Ishikawa (cell line): ENCODE data around the gene EXOC4.

Experiments used
- CEBPB ChIP-seq: IDR thresholded peaks from 2 replicates; pipeline ENCODE4 v1.6.1; 2012
- CREB1 ChIP-seq: IDR thresholded peaks from 2 replicates; pipeline ENCODE4 v1.6.1; 2012; ENCODE audit warnings: low read depth
- EGR1 ChIP-seq: IDR thresholded peaks from 2 replicates; pipeline ENCODE4 v1.6.1; 2012
- EP300 ChIP-seq: IDR thresholded peaks from 2 replicates; pipeline ENCODE4 v1.6.1; 2012; ENCODE audit warnings: borderline replicate concordance
- FOXM1 ChIP-seq: IDR thresholded peaks from 2 replicates; pipeline ENCODE4 v1.6.1; 2012; ENCODE audit warnings: low read depth, borderline replicate concordance
- NFIC ChIP-seq: IDR thresholded peaks from 2 replicates; pipeline ENCODE4 v1.6.1; 2012
- RAD21 ChIP-seq: IDR thresholded peaks from 2 replicates; pipeline ENCODE4 v1.6.1; 2012; ENCODE audit warnings: low read depth
- TAF1 ChIP-seq: IDR thresholded peaks from 2 replicates; pipeline ENCODE4 v1.6.1; 2012; ENCODE audit warnings: low read depth, mild to moderate bottlenecking
- TCF12 ChIP-seq: IDR thresholded peaks from 2 replicates; pipeline ENCODE4 v1.6.1; 2012; ENCODE audit warnings: low read depth
- TEAD4 ChIP-seq: IDR thresholded peaks from 2 replicates; pipeline ENCODE4 v1.6.1; 2012
- YY1 ChIP-seq: IDR thresholded peaks from 2 replicates; pipeline ENCODE4 v1.6.1; 2012; ENCODE audit warnings: low read depth
- ZBTB7A ChIP-seq: IDR thresholded peaks from 2 replicates; pipeline ENCODE4 v1.6.1; 2012; ENCODE audit warnings: low read depth
- TF ChIP-seq, protein P1 (sequence below): IDR thresholded peaks from 2 replicates; pipeline ENCODE4 v1.6.1; 2012
- TF ChIP-seq, protein P2 (sequence below): IDR thresholded peaks from 2 replicates; pipeline ENCODE4 v1.6.1; 2012
- TF ChIP-seq, protein P3 (sequence below): IDR thresholded peaks from 2 replicates; pipeline ENCODE4 v1.6.1; 2012; ENCODE audit warnings: low read depth, mild to moderate bottlenecking

EXOC4 gene

DNA sequence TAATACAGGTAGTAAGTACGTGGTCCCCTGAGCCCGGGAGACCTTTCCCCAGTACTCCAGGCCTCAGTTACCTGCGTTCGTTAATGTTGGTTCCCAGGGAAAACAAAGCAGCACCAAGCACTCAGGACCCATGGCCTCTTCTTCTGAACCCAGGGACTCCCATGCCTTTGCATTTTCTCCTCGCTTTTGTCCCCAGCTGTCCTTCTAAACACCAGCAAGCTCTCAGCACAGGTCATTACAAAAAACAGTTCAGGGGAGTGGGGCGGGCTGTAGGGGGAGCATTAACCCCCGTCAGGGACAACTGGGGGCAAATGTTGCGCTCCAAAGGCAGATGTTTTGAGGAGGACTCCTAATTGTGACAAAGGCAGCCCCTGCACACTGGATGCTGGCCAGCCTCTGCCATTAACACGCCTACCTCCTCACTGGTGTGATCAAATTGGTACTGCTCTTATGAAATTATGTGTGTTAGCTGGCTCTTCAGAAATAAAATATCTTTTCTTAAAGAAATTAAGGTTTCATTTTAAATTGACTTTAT is 793.8 kb downstream of the EXOC4 start:
- TF ChIP-seq NFIC (no peak), EGR1 (no peak), YY1 (no peak), TEAD4 (no peak), TAF1 (no peak), EP300 (no peak), ZBTB7A (no peak), RAD21 (no peak), FOXM1 (no peak), CREB1 (no peak), TCF12 (no peak)
- TF ChIP-seq, protein P1, sequence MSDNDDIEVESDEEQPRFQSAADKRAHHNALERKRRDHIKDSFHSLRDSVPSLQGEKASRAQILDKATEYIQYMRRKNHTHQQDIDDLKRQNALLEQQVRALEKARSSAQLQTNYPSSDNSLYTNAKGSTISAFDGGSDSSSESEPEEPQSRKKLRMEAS: no peak
- TF ChIP-seq, protein P2, sequence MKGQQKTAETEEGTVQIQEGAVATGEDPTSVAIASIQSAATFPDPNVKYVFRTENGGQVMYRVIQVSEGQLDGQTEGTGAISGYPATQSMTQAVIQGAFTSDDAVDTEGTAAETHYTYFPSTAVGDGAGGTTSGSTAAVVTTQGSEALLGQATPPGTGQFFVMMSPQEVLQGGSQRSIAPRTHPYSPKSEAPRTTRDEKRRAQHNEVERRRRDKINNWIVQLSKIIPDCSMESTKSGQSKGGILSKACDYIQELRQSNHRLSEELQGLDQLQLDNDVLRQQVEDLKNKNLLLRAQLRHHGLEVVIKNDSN: no peak
- TF ChIP-seq, protein P3, sequence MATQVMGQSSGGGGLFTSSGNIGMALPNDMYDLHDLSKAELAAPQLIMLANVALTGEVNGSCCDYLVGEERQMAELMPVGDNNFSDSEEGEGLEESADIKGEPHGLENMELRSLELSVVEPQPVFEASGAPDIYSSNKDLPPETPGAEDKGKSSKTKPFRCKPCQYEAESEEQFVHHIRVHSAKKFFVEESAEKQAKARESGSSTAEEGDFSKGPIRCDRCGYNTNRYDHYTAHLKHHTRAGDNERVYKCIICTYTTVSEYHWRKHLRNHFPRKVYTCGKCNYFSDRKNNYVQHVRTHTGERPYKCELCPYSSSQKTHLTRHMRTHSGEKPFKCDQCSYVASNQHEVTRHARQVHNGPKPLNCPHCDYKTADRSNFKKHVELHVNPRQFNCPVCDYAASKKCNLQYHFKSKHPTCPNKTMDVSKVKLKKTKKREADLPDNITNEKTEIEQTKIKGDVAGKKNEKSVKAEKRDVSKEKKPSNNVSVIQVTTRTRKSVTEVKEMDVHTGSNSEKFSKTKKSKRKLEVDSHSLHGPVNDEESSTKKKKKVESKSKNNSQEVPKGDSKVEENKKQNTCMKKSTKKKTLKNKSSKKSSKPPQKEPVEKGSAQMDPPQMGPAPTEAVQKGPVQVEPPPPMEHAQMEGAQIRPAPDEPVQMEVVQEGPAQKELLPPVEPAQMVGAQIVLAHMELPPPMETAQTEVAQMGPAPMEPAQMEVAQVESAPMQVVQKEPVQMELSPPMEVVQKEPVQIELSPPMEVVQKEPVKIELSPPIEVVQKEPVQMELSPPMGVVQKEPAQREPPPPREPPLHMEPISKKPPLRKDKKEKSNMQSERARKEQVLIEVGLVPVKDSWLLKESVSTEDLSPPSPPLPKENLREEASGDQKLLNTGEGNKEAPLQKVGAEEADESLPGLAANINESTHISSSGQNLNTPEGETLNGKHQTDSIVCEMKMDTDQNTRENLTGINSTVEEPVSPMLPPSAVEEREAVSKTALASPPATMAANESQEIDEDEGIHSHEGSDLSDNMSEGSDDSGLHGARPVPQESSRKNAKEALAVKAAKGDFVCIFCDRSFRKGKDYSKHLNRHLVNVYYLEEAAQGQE: no peak

DNA sequence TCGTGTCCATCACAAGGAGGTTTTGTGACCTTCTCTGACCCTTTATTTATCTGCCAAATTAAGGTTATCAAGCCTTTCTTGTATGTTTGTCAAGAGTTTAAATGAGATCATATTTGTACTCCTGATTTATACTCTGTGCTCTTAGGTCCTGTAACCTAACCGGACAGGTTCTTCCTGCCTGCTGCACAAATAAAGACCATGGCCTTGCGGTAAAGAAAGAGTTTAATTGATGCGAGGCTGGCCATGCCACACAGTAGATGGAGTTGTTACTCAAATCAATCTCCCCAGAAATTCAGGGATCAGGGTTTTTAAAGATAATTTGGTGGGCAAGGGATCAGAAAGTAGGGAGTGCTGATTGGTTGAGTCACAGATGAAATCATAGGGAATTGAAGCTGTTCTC is 794.8 kb downstream of the EXOC4 start:
- no peak for TF ChIP-seq EGR1
- TF ChIP-seq EP300: no peak
- no peak for TF ChIP-seq NFIC
- TF ChIP-seq, protein P1: no peak
- TF ChIP-seq, protein P2: no peak
- TF ChIP-seq, protein P3: no peak
- no peak for TF ChIP-seq TEAD4
- TF ChIP-seq TAF1: no peak
- no peak for TF ChIP-seq CEBPB
- no peak for TF ChIP-seq CREB1
- no peak for TF ChIP-seq ZBTB7A
- TF ChIP-seq TCF12: no peak
- no peak for TF ChIP-seq YY1

DNA sequence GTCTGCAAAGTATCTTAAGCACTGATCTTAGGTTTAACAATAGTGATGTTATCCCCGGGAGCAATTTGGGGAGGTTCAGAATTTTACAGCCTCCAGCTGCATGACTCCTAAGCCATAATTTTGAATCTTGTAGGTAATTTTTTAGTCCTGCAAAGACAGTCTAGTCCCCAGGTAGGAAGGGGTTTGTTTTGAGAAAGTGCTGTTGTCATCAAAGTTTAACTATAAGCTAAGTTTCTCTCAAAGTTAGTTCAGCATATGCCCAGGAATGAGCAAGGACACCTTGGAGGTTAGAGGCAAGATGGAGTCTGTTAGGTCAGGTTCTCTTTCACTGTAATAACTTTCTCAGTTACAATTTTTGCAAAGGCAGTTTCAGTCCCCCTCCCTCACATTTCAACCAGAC is 795.3 kb downstream of the EXOC4 start:
- TF ChIP-seq TEAD4: no peak
- no peak for TF ChIP-seq NFIC
- no peak for TF ChIP-seq ZBTB7A
- no peak for TF ChIP-seq EP300
- TF ChIP-seq, protein P2: no peak
- no peak for TF ChIP-seq EGR1
- no peak for TF ChIP-seq RAD21
- no peak for TF ChIP-seq CREB1
- TF ChIP-seq, protein P3: no peak
- TF ChIP-seq, protein P1: no peak
- no peak for TF ChIP-seq TAF1
- TF ChIP-seq FOXM1: no peak

DNA sequence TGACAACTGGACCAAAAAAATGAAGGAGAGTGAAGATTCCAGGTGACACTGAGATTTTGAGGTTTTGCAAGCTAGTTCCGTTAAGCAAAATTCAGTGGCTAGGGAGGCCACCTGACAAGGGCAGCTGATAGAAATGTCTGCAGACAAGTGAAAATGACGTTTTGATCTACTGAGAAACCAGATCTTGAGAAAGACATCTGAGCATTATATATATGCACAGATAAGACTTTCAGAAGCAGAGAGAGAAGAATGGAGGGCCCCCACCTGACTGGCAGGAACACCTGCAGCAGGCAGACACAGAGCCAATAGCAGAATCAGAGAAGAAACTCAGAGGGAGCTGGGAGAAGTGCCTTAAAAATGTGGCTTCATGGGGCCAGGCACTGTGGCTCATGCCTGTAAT is 798.1 kb downstream of the EXOC4 start:
- TF ChIP-seq TEAD4 (no peak), ZBTB7A (no peak)
